ENCODE results near the gene RIOK2. TPM values are rescaled to one million over a fixed set of nuclear protein-coding genes. Genes with fewer than 3 reads are reported as not detected.

The RIOK2 gene
- polyA plus RNA-seq, 1 of the 3 experiments (the other 2 are of a cell fraction), result 5.9 TPM

DNA sequence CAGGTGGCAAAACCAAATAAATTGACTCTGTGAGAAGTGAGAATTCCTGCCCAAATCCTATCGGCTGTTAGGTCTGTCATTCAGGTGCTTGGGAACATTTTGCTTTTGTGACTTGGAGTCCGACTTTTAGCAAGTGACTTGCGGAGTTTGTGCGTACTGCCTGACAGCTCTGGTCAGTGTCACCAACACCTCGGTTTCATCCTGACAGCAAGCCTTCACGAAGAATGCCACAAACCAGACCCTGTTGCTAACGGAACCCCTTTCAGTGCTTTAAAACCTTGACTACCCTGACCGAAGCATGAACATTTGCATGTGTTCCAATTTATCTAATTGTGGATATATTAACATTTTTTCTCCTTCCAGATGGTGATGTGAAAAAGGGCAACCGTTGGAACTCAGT, 67.1 kb downstream of the RIOK2 start:
- ChIA-PET CTCF (interaction anchor here (0.7 to 2.3 kb wide), 3 partner anchors 10 to 363 kb away, joined by 3 to 7 read pairs (median 3); no protein-coding TSS in a partner anchor), POLR2A (no interaction called here)
- no peak overlapping the region for H3K4me2 ChIP-seq
- no peaks in the 10 kb centered on the region for H3F3A ChIP-seq (replicated peaks; ENCODE audit: insufficient read depth)
- H3K27me3 ChIP-seq (ENCODE audit: insufficient read depth), result no peaks in the 10 kb centered on the region
- H3K27ac ChIP-seq (ENCODE audit: low read depth in 2 of 2, low read length in 1 of 2), result no peak overlapping the region
- H3K4me3 ChIP-seq (ENCODE audit: low read depth in 2 of 2, low read length in 1 of 2), result no peak overlapping the region
- H2AFZ ChIP-seq (ENCODE audit: low read depth), result no peak overlapping the region
- no peaks in the 10 kb centered on the region for H3K79me2 ChIP-seq (ENCODE audit: insufficient read depth)
- H4K20me1 ChIP-seq (ENCODE audit: insufficient read depth), result no peaks in the 10 kb centered on the region
- H3K9me2 ChIP-seq, result no peaks in the 10 kb centered on the region
- TF ChIP-seq MEF2A (IDR thresholded peaks at IDR 0.05; ENCODE audit: borderline replicate concordance, low read depth), result no peak
- no peak for TF ChIP-seq TCF12 (IDR thresholded peaks at IDR 0.05)
- no peak for TF ChIP-seq SIN3A (IDR thresholded peaks at IDR 0.05; ENCODE audit: borderline replicate concordance, low read depth, low read length)
- TF ChIP-seq POLR2AphosphoS5 (IDR thresholded peaks at IDR 0.05; ENCODE audit: low read depth, low read length), result no peak
- no peak for TF ChIP-seq FOSL2 (IDR thresholded peaks at IDR 0.05; ENCODE audit: borderline replicate concordance, low read depth)
- no peak for TF ChIP-seq ELF1 (IDR thresholded peaks at IDR 0.05)
- TF ChIP-seq EZH2phosphoT487 (IDR thresholded peaks at IDR 0.05; ENCODE audit: borderline replicate concordance, low read depth), result no peak
- TF ChIP-seq, protein P1, sequence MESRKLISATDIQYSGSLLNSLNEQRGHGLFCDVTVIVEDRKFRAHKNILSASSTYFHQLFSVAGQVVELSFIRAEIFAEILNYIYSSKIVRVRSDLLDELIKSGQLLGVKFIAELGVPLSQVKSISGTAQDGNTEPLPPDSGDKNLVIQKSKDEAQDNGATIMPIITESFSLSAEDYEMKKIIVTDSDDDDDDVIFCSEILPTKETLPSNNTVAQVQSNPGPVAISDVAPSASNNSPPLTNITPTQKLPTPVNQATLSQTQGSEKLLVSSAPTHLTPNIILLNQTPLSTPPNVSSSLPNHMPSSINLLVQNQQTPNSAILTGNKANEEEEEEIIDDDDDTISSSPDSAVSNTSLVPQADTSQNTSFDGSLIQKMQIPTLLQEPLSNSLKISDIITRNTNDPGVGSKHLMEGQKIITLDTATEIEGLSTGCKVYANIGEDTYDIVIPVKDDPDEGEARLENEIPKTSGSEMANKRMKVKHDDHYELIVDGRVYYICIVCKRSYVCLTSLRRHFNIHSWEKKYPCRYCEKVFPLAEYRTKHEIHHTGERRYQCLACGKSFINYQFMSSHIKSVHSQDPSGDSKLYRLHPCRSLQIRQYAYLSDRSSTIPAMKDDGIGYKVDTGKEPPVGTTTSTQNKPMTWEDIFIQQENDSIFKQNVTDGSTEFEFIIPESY (IDR thresholded peaks at IDR 0.05; ENCODE audit: borderline replicate concordance, low read depth), result no peak
- TF ChIP-seq SMC3 (IDR thresholded peaks at IDR 0.05; ENCODE audit: low read depth, low read length), result no peak
- TF ChIP-seq, protein P2, sequence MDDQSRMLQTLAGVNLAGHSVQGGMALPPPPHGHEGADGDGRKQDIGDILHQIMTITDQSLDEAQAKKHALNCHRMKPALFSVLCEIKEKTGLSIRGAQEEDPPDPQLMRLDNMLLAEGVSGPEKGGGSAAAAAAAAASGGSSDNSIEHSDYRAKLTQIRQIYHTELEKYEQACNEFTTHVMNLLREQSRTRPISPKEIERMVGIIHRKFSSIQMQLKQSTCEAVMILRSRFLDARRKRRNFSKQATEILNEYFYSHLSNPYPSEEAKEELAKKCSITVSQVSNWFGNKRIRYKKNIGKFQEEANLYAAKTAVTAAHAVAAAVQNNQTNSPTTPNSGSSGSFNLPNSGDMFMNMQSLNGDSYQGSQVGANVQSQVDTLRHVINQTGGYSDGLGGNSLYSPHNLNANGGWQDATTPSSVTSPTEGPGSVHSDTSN (IDR thresholded peaks at IDR 0.05), result no peak
- TF ChIP-seq RFX5 (IDR thresholded peaks at IDR 0.05; ENCODE audit: low read length), result no peak
- TF ChIP-seq TAF1 (IDR thresholded peaks at IDR 0.05; ENCODE audit: borderline replicate concordance, low read depth, low read length), result no peak
- no peak for TF ChIP-seq YY1 (IDR thresholded peaks at IDR 0.05; ENCODE audit: low read depth)
- TF ChIP-seq, protein P3, sequence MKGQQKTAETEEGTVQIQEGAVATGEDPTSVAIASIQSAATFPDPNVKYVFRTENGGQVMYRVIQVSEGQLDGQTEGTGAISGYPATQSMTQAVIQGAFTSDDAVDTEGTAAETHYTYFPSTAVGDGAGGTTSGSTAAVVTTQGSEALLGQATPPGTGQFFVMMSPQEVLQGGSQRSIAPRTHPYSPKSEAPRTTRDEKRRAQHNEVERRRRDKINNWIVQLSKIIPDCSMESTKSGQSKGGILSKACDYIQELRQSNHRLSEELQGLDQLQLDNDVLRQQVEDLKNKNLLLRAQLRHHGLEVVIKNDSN (IDR thresholded peaks at IDR 0.05; ENCODE audit: borderline replicate concordance, low read depth), result no peak
- TF ChIP-seq, protein P4, sequence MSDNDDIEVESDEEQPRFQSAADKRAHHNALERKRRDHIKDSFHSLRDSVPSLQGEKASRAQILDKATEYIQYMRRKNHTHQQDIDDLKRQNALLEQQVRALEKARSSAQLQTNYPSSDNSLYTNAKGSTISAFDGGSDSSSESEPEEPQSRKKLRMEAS (IDR thresholded peaks at IDR 0.05; ENCODE audit: low read depth), result no peak
- TF ChIP-seq, protein P5, sequence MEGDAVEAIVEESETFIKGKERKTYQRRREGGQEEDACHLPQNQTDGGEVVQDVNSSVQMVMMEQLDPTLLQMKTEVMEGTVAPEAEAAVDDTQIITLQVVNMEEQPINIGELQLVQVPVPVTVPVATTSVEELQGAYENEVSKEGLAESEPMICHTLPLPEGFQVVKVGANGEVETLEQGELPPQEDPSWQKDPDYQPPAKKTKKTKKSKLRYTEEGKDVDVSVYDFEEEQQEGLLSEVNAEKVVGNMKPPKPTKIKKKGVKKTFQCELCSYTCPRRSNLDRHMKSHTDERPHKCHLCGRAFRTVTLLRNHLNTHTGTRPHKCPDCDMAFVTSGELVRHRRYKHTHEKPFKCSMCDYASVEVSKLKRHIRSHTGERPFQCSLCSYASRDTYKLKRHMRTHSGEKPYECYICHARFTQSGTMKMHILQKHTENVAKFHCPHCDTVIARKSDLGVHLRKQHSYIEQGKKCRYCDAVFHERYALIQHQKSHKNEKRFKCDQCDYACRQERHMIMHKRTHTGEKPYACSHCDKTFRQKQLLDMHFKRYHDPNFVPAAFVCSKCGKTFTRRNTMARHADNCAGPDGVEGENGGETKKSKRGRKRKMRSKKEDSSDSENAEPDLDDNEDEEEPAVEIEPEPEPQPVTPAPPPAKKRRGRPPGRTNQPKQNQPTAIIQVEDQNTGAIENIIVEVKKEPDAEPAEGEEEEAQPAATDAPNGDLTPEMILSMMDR (IDR thresholded peaks at IDR 0.05), result no peak
- TF ChIP-seq JUND (IDR thresholded peaks at IDR 0.05), result no peak
- no peak for TF ChIP-seq EP300 (IDR thresholded peaks at IDR 0.05; ENCODE audit: borderline replicate concordance in 1 of 2, low read depth in 1 of 2, low read length in 1 of 2)
- no peak overlapping the region for H3K9ac ChIP-seq
- WGBS (ENCODE audit: low lambda C conversion rate), result 77% methylated on average over 7 of the region's 9 CpGs
- no peaks in the 10 kb centered on the region for H3K36me3 ChIP-seq (replicated peaks in 1 of 2; ENCODE audit: control insufficient read depth in 1 of 2, insufficient read depth in 2 of 2, low read length in 1 of 2)
- DNase-seq, result no peak
- H3K9me3 ChIP-seq, result no peaks in the 10 kb centered on the region
- H3K4me1 ChIP-seq (ENCODE audit: control insufficient read depth in 1 of 2, insufficient read depth in 2 of 2, low read depth in 1 of 2, low read length in 1 of 2), result peaks cover 0 to 5% of the 10 kb centered on the region in 2 experiments; a peak in 1 of 4 replicates
